Sigmoid colon (tissue), 3 donors: ENCODE data around the gene USP28.

Source experiments
- POLR2A ChIP-seq, 2 donors: fragments of 450-650 bp; IDR thresholded peaks; one replicate each; pipeline ENCODE4 v1.6.1; 2016; ENCODE audit warnings: antibody characterized with exemption in 2 of 2, mild to moderate bottlenecking in 2 of 2, moderate library complexity in 2 of 2
- TF ChIP-seq, protein P1 (sequence below), 4 experiments: fragments of 450-650 bp in 3 of 4; fragments of 200-600 bp in 1 of 4; IDR thresholded peaks; one replicate each; pipeline ENCODE4 v1.5.1; 2016 to 2019; ENCODE audit warnings: antibody characterized with exemption in 4 of 4, mild to moderate bottlenecking in 3 of 4, moderate library complexity in 2 of 4

DNA sequence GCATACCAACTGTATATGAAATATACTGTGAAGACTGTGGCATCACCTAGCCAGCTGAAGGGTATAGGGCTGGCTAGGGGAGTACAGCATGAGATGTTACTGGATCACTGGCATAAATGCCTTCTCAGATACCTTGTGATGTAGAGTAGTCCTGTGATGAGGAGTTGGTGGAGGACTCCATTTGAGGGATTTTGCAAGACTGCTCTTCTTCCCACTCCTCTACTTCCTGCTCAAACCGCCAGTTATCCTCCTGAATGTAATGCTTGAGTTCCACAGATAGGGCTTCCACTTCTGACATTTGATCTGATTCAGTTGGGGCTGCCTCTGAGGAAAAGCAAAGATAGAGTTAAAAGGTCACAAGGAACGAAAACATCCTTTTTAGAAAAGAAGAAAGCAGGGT is 66.4 kb downstream of the USP28 start:
- TF ChIP-seq, protein P1, sequence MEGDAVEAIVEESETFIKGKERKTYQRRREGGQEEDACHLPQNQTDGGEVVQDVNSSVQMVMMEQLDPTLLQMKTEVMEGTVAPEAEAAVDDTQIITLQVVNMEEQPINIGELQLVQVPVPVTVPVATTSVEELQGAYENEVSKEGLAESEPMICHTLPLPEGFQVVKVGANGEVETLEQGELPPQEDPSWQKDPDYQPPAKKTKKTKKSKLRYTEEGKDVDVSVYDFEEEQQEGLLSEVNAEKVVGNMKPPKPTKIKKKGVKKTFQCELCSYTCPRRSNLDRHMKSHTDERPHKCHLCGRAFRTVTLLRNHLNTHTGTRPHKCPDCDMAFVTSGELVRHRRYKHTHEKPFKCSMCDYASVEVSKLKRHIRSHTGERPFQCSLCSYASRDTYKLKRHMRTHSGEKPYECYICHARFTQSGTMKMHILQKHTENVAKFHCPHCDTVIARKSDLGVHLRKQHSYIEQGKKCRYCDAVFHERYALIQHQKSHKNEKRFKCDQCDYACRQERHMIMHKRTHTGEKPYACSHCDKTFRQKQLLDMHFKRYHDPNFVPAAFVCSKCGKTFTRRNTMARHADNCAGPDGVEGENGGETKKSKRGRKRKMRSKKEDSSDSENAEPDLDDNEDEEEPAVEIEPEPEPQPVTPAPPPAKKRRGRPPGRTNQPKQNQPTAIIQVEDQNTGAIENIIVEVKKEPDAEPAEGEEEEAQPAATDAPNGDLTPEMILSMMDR (IDR thresholded peaks at IDR 0.05): no peak
- TF ChIP-seq POLR2A (IDR thresholded peaks at IDR 0.05): no peak
